Panc1 (cell line): Measurements from ENCODE around the gene ASPHD2. TPM values are rescaled to one million over a fixed set of nuclear protein-coding genes. Genes with fewer than 3 reads are reported as not detected.

Source experiments
- ATAC-seq: fragments of 200-7000 bp; cut with Tn5 transposase; 2 replicates; pipeline ENCODE4 v1.9.1; 2020; ENCODE audit warnings: mild to moderate bottlenecking, moderate library complexity
- BruUV-seq: library from RNA; stranded (reverse); fragments of 400-500 nt; replicated peaks from 2 replicates; lab custom pipeline; 2021; lab: Mats Ljungman, UMichigan
- CTCF ChIA-PET: fragments of 300-600 bp; sonication (Branson Sonifier 250); formaldehyde crosslinking; loops from one replicate; lab custom pipeline; 2022; ENCODE audit warnings: antibody characterized with exemption; lab: Charles Lee
- POLR2A ChIA-PET: fragments of 300-600 bp; sonication (Branson Sonifier 250); formaldehyde crosslinking; loops from one replicate; lab custom pipeline; 2022; ENCODE audit warnings: antibody characterized with exemption; lab: Charles Lee
- DNase-seq: peaks from one replicate; pipeline ENCODE4 v3.0.0-alpha.2; 2010; ENCODE audit warnings: low read depth, low spot score
- H3K27ac ChIP-seq: 2 replicates; pipeline ENCODE4 v1.5.1; 2011; ENCODE audit warnings: mild to moderate bottlenecking, low read length, inconsistent platforms
- H3K27me3 ChIP-seq: fragments of 200-500 bp; sonication (Bioruptor generic); 2 replicates; pipeline ENCODE4 v1.6.0; 2014; ENCODE audit warnings: low read length, inconsistent platforms; ENCODE audit not compliant: control insufficient read depth, insufficient read depth
- H3K36me3 ChIP-seq: fragments of 200-500 bp; sonication (Bioruptor generic); 2 replicates; pipeline ENCODE4 v1.5.1; 2014; ENCODE audit warnings: inconsistent platforms, mild to moderate bottlenecking, low read length, moderate library complexity; ENCODE audit not compliant: control insufficient read depth, insufficient read depth
- H3K4me1 ChIP-seq: 2 replicates; pipeline ENCODE4 v1.5.1; 2011; ENCODE audit warnings: inconsistent platforms, mild to moderate bottlenecking, low read length, moderate library complexity; ENCODE audit not compliant: control insufficient read depth, insufficient read depth
- H3K4me3 ChIP-seq, 2 experiments: 2 replicates each; pipeline ENCODE4 v1.5.1; 2011 to 2012; ENCODE audit warnings: low read depth in 2 of 2, low read length in 2 of 2, mild to moderate bottlenecking in 2 of 2, inconsistent platforms in 1 of 2, moderate library complexity in 1 of 2
- H3K9me3 ChIP-seq: fragments of 200-500 bp; sonication (Bioruptor generic); 2 replicates; pipeline ENCODE4 v1.5.1; 2014; ENCODE audit warnings: low read depth, mild to moderate bottlenecking, inconsistent platforms, low read length, moderate library complexity; ENCODE audit not compliant: control insufficient read depth, insufficient read depth
- POLR2AphosphoS5 ChIP-seq: IDR thresholded peaks from 2 replicates; pipeline ENCODE4 v1.6.1; 2012; ENCODE audit warnings: mild to moderate bottlenecking, low read depth, low read length, moderate library complexity
- SIN3A ChIP-seq: IDR thresholded peaks from 2 replicates; pipeline ENCODE4 v1.6.1; 2012; ENCODE audit warnings: low read depth, mild to moderate bottlenecking, low read length, moderate library complexity, borderline replicate concordance; ENCODE audit not compliant: insufficient read depth
- TCF7L2 ChIP-seq: IDR thresholded peaks from 2 replicates; pipeline ENCODE4 v1.6.1; 2011; ENCODE audit warnings: mild to moderate bottlenecking, low read depth, low read length, inconsistent platforms
- in situ Hi-C: cut with HindIII; loops from 2 replicates; pipeline ENCODE4 v1.10.0; 2016; ENCODE audit warnings: low sequenced_read_pairs, low pct_unique_long_range_greater_than_20kb
- intact Hi-C: fragments of 100-400 bp; cut with micrococcal nuclease; formaldehyde crosslinking; loops from one replicate; pipeline ENCODE4 v1.10.0; 2022; ENCODE audit not compliant: unreplicated experiment
- total RNA-seq: library from RNA; stranded (reverse); gene quantifications from one replicate; pipeline ENCODE4 v1.2.1, GENCODE V29; 2021; ENCODE audit not compliant: unreplicated experiment
- TF ChIP-seq, protein P1 (sequence below): fragments of 450-650 bp; IDR thresholded peaks from 2 replicates; pipeline ENCODE4 v1.5.1; 2017; ENCODE audit warnings: mild to moderate bottlenecking
- TF ChIP-seq, protein P2 (sequence below), 2 experiments: IDR thresholded peaks; 2 replicates each; pipeline ENCODE4 v1.6.1; 2011 to 2012; ENCODE audit warnings: low read depth in 2 of 2, control low read depth in 1 of 2, low read length in 1 of 2, mild to moderate bottlenecking in 1 of 2, moderate library complexity in 1 of 2; ENCODE audit not compliant: insufficient read depth in 1 of 2

The ASPHD2 gene
- total RNA-seq, 1 experiment from 2014 or later = 0.15 TPM

DNA sequence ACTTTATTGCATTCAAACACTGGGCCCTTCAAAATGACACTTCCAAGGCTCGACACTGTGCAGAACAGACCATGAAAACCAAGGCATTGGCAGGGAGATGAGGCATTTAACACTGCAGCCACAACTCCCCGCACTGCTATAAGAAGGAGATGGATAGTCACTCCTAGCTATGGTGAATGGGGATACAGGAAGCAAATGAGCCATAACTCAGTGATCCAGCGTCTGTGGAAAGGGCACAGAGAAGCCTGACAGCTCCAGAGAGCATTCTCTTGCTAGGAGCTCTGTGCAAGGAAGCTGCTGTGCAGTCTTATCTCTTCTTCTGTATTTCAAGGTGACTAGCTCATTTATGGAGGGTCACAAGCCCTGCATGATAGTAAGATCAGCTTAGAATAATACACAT is 33.6 kb downstream of the ASPHD2 start:
- no peak overlapping the region for H3K4me3 ChIP-seq
- no peak overlapping the region for H3K27ac ChIP-seq
- ChIA-PET POLR2A (interaction anchor here (0.6 kb wide), 1 partner anchor 18 kb away, joined by 3 read pairs; no protein-coding TSS in a partner anchor), CTCF (no interaction called here)
- intact Hi-C loops (loop anchor here (5.0 to 10.0 kb wide), 2 partner anchors 60 to 98 kb away; no protein-coding TSS in a partner anchor), in situ Hi-C loops (no loop called here)
- H3K9me3 ChIP-seq = no peaks in the 10 kb centered on the region
- no TSS peak for BruUV-seq
- ATAC-seq (no peak), DNase-seq (no peak)
- H3K36me3 ChIP-seq = peaks cover 6% of the 10 kb centered on the region
- TF ChIP-seq POLR2AphosphoS5 (no peak), TCF7L2 (no peak), SIN3A (no peak)
- TF ChIP-seq, protein P1, sequence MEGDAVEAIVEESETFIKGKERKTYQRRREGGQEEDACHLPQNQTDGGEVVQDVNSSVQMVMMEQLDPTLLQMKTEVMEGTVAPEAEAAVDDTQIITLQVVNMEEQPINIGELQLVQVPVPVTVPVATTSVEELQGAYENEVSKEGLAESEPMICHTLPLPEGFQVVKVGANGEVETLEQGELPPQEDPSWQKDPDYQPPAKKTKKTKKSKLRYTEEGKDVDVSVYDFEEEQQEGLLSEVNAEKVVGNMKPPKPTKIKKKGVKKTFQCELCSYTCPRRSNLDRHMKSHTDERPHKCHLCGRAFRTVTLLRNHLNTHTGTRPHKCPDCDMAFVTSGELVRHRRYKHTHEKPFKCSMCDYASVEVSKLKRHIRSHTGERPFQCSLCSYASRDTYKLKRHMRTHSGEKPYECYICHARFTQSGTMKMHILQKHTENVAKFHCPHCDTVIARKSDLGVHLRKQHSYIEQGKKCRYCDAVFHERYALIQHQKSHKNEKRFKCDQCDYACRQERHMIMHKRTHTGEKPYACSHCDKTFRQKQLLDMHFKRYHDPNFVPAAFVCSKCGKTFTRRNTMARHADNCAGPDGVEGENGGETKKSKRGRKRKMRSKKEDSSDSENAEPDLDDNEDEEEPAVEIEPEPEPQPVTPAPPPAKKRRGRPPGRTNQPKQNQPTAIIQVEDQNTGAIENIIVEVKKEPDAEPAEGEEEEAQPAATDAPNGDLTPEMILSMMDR = no peak
- TF ChIP-seq, protein P2, sequence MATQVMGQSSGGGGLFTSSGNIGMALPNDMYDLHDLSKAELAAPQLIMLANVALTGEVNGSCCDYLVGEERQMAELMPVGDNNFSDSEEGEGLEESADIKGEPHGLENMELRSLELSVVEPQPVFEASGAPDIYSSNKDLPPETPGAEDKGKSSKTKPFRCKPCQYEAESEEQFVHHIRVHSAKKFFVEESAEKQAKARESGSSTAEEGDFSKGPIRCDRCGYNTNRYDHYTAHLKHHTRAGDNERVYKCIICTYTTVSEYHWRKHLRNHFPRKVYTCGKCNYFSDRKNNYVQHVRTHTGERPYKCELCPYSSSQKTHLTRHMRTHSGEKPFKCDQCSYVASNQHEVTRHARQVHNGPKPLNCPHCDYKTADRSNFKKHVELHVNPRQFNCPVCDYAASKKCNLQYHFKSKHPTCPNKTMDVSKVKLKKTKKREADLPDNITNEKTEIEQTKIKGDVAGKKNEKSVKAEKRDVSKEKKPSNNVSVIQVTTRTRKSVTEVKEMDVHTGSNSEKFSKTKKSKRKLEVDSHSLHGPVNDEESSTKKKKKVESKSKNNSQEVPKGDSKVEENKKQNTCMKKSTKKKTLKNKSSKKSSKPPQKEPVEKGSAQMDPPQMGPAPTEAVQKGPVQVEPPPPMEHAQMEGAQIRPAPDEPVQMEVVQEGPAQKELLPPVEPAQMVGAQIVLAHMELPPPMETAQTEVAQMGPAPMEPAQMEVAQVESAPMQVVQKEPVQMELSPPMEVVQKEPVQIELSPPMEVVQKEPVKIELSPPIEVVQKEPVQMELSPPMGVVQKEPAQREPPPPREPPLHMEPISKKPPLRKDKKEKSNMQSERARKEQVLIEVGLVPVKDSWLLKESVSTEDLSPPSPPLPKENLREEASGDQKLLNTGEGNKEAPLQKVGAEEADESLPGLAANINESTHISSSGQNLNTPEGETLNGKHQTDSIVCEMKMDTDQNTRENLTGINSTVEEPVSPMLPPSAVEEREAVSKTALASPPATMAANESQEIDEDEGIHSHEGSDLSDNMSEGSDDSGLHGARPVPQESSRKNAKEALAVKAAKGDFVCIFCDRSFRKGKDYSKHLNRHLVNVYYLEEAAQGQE (IDR thresholded peaks at IDR 0.05; ENCODE audit: insufficient read depth in 1 of 2, low read depth in 2 of 2, low read length in 1 of 2) = no peak
- H3K27me3 ChIP-seq = no peaks in the 10 kb centered on the region
- H3K4me1 ChIP-seq = no peaks in the 10 kb centered on the region

DNA sequence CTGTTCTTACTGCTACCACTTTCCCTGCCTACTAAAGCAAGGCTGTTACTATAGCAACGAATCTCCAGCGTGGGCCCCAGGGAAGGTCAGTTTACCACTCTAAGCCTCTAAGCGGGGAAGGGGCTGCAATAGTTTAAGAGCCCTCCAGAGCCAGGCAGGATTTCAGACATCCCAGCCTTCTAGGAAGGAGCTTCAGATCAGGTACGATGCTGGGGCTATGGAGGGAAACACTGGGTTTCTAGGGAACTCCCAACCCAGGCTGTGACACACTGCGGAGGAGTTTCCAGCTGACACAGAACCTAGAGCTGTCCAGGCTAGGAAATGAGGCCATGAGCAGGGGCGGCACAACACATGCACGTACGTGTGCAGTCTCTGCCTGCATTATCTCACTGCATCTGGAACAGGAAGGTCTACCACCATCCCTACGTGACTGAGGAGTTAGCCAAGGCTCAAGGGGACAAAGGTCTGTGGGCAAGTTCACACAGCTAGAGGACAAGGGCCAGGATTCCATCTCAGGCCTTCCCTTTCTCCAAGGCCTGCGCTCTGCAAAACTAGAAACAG is 34.1 kb downstream of the ASPHD2 start:
- intact Hi-C loops = loop anchor here (5.0 to 10.0 kb wide), 2 partner anchors 61 to 98 kb away; no protein-coding TSS in a partner anchor
- ATAC-seq (no peak), DNase-seq (no peak)
- H3K4me1 ChIP-seq = no peaks in the 10 kb centered on the region
- in situ Hi-C loops = no loop called here
- H3K9me3 ChIP-seq = no peaks in the 10 kb centered on the region
- BruUV-seq = no TSS peak
- H3K4me3 ChIP-seq = no peak overlapping the region
- H3K27ac ChIP-seq = no peak overlapping the region
- POLR2A ChIA-PET = interaction anchor here (0.6 kb wide), 1 partner anchor 17 kb away, joined by 3 read pairs; no protein-coding TSS in a partner anchor
- CTCF ChIA-PET = no interaction called here
- TF ChIP-seq, protein P2 (IDR thresholded peaks at IDR 0.05; ENCODE audit: insufficient read depth in 1 of 2, low read depth in 2 of 2, low read length in 1 of 2) = no peak
- TF ChIP-seq SIN3A (no peak), POLR2AphosphoS5 (no peak), TCF7L2 (no peak)
- TF ChIP-seq, protein P1 = no peak
- H3K27me3 ChIP-seq = no peaks in the 10 kb centered on the region
- H3K36me3 ChIP-seq = peaks cover 6% of the 10 kb centered on the region
